Endodermal cell (in vitro differentiated cells): Measurements from ENCODE around the gene SH2B3. TPM values are rescaled to one million over a fixed set of nuclear protein-coding genes. Genes with fewer than 3 reads are reported as not detected.

Experiments used
- DNase-seq: peaks from one replicate; pipeline ENCODE4 v3.0.0-alpha.2; 2017
- H3K27ac ChIP-seq: 2 replicates; pipeline ENCODE4 v1.5.1; 2013; ENCODE audit warnings: mild to moderate bottlenecking, low read depth, low read length, moderate library complexity
- H3K27me3 ChIP-seq: 2 replicates; pipeline ENCODE4 v1.6.1; 2013; ENCODE audit warnings: mild to moderate bottlenecking, low read length, moderate library complexity; ENCODE audit not compliant: insufficient read depth, control insufficient read depth, poor library complexity, severe bottlenecking
- H3K36me3 ChIP-seq: 2 replicates; pipeline ENCODE4 v1.7.0; 2013; ENCODE audit warnings: mild to moderate bottlenecking, low read length, moderate library complexity; ENCODE audit not compliant: control insufficient read depth, insufficient read depth
- H3K4me1 ChIP-seq: one replicate; pipeline ENCODE4 v1.7.0; 2013; ENCODE audit warnings: low read length; ENCODE audit not compliant: control insufficient read depth, insufficient read depth
- H3K4me3 ChIP-seq: 2 replicates; pipeline ENCODE4 v1.5.1; 2013; ENCODE audit warnings: mild to moderate bottlenecking, low read length, moderate library complexity
- H3K9ac ChIP-seq: 2 replicates; pipeline ENCODE4 v1.6.1; 2013; ENCODE audit warnings: mild to moderate bottlenecking, low read length, moderate library complexity; ENCODE audit not compliant: poor library complexity, severe bottlenecking; ENCODE audit errors: extremely low read depth
- H3K9me3 ChIP-seq: 2 replicates; pipeline ENCODE4 v1.6.1; 2013; ENCODE audit warnings: mild to moderate bottlenecking, low read length, moderate library complexity; ENCODE audit not compliant: control insufficient read depth
- H3K27ac Mint-ChIP-seq: 2 replicates; pipeline ENCODE4 v1.8.0; 2020; ENCODE audit warnings: mixed read lengths
- H3K27me3 Mint-ChIP-seq: 2 replicates; pipeline ENCODE4 v1.8.0; 2021; ENCODE audit warnings: mild to moderate bottlenecking, mixed read lengths; ENCODE audit not compliant: insufficient read depth
- H3K36me3 Mint-ChIP-seq: 2 replicates; pipeline ENCODE4 v1.8.0; 2020; ENCODE audit warnings: low read depth, mixed read lengths
- H3K4me1 Mint-ChIP-seq: 2 replicates; pipeline ENCODE4 v1.8.0; 2020; ENCODE audit warnings: mixed read lengths
- H3K4me3 Mint-ChIP-seq: 2 replicates; pipeline ENCODE4 v1.8.0; 2020; ENCODE audit warnings: mild to moderate bottlenecking, moderate library complexity, mixed read lengths
- H3K9me3 Mint-ChIP-seq: 2 replicates; pipeline ENCODE4 v1.8.0; 2020; ENCODE audit warnings: mild to moderate bottlenecking, mixed read lengths
- CTCF ChIP-seq: fragments of 200-600 bp; sonication (generic); conservative IDR thresholded peaks from 2 replicates; pipeline ENCODE4 v1.5.0; 2021; ENCODE audit warnings: antibody characterized with exemption, mild to moderate bottlenecking
- WGBS, 2 experiments: methylation state at CpG; one replicate each; pipeline versions ENCODE4 v1.1.5 to v1.1.7; 2013; ENCODE audit warnings: missing lambda C conversion rate in 2 of 2, mixed read lengths in 1 of 2; ENCODE audit not compliant: insufficient coverage in 1 of 2, insufficient read length in 1 of 2; 5-methylcytosine and 5-hydroxymethylcytosine counted together
- total RNA-seq, 2 donors: library from RNA; stranded (reverse); fragmentation: NEBNext Ultra II Directional in 1 of 2; extraction: Animal tissue kit (Norgen Biotek cat#: 25700) in 1 of 2; gene quantifications; 2 replicates in 1 of 2; 3 replicates in 1 of 2; pipeline ENCODE4 v1.2.1, GENCODE V29; 2021

The SH2B3 gene
- total RNA-seq, 2 donors from 2014 or later, result 6.8 to 6.9 TPM

- Mint-ChIP-seq H3K4me1 (peaks cover 28% of the 10 kb centered on the region), H3K27ac (no peak overlapping the region), H3K36me3 (peaks cover under 1% of the 10 kb centered on the region), H3K4me3 (no peak overlapping the region), H3K27me3 (no peaks in the 10 kb centered on the region), H3K9me3 (no peaks in the 10 kb centered on the region)
- TF ChIP-seq CTCF, result no peak
- peaks cover 3% of the 10 kb centered on the region for H3K36me3 ChIP-seq
- H3K4me3 ChIP-seq, result no peak overlapping the region
- peaks cover 7% of the 10 kb centered on the region for H3K4me1 ChIP-seq
- no peak overlapping the region for H3K9ac ChIP-seq
- no peak for DNase-seq
- no peaks in the 10 kb centered on the region for H3K9me3 ChIP-seq
- 90 to 100% methylated on average over 1 to 9 of the region's 9 CpGs for WGBS, 2 experiments
- H3K27ac ChIP-seq, result no peak overlapping the region
- H3K27me3 ChIP-seq, result no peaks in the 10 kb centered on the region
Observed at GRCh38 chr12:111428081-111428727, 22.5 kb downstream of the SH2B3 start.

GRCh38 chr12:111428728-111429175 lies 23.0 kb downstream of the SH2B3 start:
- no peak for DNase-seq
- Mint-ChIP-seq H3K36me3 (peaks cover 2% of the 10 kb centered on the region), H3K27me3 (no peaks in the 10 kb centered on the region), H3K4me3 (no peak overlapping the region), H3K27ac (no peak overlapping the region), H3K4me1 (peaks cover 30% of the 10 kb centered on the region), H3K9me3 (no peaks in the 10 kb centered on the region)
- no peak for TF ChIP-seq CTCF
- peaks cover 7% of the 10 kb centered on the region for H3K4me1 ChIP-seq
- H3K36me3 ChIP-seq, result peaks cover 3% of the 10 kb centered on the region
- WGBS, 2 experiments, result 90 to 93% methylated on average over 8 to 11 of the region's 21 CpGs
- H3K4me3 ChIP-seq, result no peak overlapping the region
- no peak overlapping the region for H3K9ac ChIP-seq
- H3K27me3 ChIP-seq, result no peaks in the 10 kb centered on the region
- H3K9me3 ChIP-seq, result no peaks in the 10 kb centered on the region
- H3K27ac ChIP-seq, result no peak overlapping the region

- Mint-ChIP-seq H3K27me3 (no peaks in the 10 kb centered on the region), H3K27ac (peak overlapping the region; percentile 72), H3K4me1 (peaks cover 33% of the 10 kb centered on the region), H3K36me3 (peaks cover 2% of the 10 kb centered on the region), H3K4me3 (no peak overlapping the region), H3K9me3 (no peaks in the 10 kb centered on the region)
- DNase-seq, result no peak
- H3K27me3 ChIP-seq, result no peaks in the 10 kb centered on the region
- no peaks in the 10 kb centered on the region for H3K9me3 ChIP-seq
- H3K4me1 ChIP-seq, result peaks cover 1% of the 10 kb centered on the region
- no peak for TF ChIP-seq CTCF
- no peak overlapping the region for H3K4me3 ChIP-seq
- H3K27ac ChIP-seq, result no peak overlapping the region
- no peak overlapping the region for H3K9ac ChIP-seq
- H3K36me3 ChIP-seq, result peaks cover 3% of the 10 kb centered on the region
- 89 to 94% methylated on average over 16 to 21 of the region's 21 CpGs for WGBS, 2 experiments
Observed at GRCh38 chr12:111429828-111430432, 24.2 kb downstream of the SH2B3 start.
